SK-N-MC (cell line): Measurements from ENCODE around the gene TSPAN3.

Source experiments
- EZH2 ChIP-seq: fragments of 200-600 bp; sonication (generic); IDR thresholded peaks from one replicate; pipeline ENCODE4 v1.6.1; 2017; ENCODE audit warnings: antibody characterized with exemption
- FOXP2 ChIP-seq: optimal IDR thresholded peaks from 2 replicates; pipeline ENCODE3; 2011; ENCODE audit warnings: mild to moderate bottlenecking, moderate library complexity; ENCODE audit not compliant: insufficient read depth; ENCODE audit errors: extremely low read length, control extremely low read depth
- POLR2AphosphoS5 ChIP-seq: IDR thresholded peaks from 2 replicates; pipeline ENCODE4 v1.6.1; 2012; ENCODE audit warnings: mild to moderate bottlenecking, low read depth, low read length, borderline replicate concordance

DNA sequence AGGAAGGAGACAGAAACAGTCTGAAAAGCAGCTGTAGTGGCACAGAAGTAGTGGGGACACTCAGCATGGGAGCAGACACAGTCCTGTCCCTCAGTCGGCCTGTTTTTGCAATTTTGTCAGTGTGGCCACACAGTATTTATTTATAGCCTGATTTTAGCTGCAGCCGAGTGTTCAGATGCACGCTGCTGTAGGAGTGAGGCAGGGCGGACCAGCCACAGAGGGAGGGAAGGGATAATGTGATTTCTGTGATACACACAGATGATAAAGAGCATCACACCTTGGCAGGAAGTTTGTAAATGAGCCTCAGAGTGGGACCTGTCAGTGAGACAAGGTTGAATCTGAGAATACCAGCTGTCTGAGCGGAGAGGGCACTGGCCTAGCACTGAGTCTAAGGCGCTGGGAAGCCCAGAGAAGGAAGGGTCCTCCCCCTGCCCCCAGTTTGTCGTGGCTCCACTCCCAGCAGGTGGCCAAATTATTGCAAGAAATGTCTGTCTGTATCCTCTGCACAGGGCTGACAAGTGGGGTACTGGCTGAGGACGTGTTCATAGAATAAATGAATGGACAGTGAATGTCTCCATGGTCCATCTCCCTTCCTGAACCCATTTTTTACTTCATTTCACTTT lies 72.1 kb downstream of the TSPAN3 start:
- TF ChIP-seq POLR2AphosphoS5 (no peak), EZH2 (no peak), FOXP2 (no peak)
